GM19372 (cell line): ENCODE results near the gene LRRC3B.
"Not testable (repeated sequence)": the region's sequence is repeated elsewhere in the genome, so short reads cannot be mapped to it uniquely, and the experiment has no call there.

Source experiments
- ATAC-seq: cut with Tn5 transposase; IDR thresholded peaks from one replicate; pipeline ENCODE4 v1.9.1; 2021; ENCODE audit warnings: mild to moderate bottlenecking, low read depth, moderate library complexity; ENCODE audit not compliant: unreplicated experiment

The LRRC3B gene, protein sequence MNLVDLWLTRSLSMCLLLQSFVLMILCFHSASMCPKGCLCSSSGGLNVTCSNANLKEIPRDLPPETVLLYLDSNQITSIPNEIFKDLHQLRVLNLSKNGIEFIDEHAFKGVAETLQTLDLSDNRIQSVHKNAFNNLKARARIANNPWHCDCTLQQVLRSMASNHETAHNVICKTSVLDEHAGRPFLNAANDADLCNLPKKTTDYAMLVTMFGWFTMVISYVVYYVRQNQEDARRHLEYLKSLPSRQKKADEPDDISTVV

DNA sequence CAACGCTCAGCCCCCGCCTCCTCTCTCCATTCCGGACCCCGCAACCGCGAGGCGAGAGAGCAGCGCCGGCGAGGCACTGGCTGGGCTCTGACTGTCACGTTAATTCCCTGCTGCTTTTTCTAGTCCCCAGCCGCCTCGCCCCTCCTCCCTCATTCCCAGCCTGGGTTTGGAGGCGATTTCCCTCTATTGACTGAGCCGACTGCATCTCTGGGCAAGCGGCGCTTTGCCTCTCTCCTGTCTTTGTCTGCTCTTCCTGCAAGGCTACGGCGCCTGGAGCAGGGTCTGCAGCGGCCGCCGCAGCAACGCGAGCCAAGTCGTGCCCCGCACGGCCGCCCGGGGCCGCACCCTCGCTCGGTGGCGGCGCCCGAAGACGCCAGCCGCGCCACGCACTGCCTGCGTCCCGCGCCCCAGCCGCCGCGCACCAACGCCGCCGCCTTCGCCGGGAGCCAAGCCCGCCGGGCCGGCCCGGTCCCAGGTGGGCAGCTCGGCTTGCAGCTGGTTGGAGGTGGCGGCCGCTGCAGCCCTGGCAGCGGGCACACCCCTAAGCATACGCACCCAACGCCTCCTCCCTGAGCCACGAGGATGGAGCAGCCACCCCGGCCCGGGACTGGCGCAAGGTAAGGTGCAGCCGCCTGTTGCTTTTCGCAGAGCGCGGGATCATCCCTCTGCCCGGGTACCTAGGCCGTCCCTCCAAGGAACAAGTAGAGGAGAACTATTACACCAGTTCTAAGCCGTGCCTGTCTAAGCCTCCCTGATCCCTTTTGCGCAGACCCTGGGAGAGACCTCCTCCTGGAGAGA is at the start of gene LRRC3B:
Gene LRRC3B (plus strand): TSS at position 152 of the 798 bp plus-strand sequence. CDS start 86,901 bp downstream, outside the sequence.
- no peak for ATAC-seq

DNA sequence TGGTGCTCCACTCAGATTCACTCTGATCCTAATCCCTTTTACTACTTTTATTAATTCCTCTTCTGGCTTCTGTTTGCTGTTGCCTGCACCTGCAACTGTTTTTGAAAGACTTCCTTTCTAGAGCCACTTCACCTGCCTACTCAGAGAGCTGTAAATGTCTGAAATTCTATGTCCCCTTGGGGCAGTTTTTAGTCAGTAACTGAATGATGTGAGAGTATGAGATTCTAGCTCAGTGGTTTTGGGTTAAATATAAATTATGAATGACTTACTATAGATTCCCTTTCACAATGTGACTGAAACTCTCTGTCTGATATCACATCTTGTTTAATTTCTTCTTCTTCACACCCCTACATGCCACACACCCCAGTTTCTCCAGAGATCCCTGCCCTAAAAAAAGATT is 47.8 kb upstream of the LRRC3B start:
- ATAC-seq: no peak

DNA sequence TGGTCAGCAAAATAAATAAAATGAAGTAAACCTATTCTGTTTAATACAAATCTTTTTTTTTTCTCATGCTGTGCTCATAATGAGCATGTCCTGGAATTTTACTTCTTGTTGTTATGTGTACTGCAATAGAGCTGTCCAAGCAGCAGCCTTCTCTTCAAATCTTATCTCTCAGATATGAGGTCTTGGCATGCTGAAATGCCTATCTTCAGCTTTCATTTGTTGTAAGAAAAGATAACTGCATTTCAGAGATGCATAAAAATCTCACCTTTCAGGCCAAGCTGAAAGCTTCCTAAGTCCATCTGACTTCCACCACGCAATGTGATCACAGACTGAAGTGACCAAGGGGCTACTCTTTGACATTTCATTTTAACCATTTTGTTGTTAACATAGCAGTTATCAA is 43.5 kb upstream of the LRRC3B start:
- ATAC-seq: no peak

DNA sequence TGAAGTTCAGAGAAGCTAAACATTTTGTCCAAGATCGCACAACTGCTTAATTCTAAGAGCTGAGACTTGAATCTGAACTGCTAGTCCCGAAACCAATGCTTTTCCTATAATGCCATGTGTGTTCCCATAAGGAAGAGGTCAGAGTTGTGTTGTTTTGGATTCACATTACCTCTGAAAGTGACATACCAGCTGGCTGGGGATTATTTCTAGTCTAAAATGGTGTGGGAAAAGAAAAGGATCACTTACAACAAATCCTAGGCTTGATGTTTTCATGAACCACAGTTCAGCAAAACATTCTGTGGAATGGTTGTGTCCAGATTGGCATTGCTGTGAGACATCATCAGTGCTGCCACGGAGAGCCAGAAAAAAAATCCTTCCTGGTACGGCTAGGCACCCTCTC is 35.0 kb upstream of the LRRC3B start:
- no peak for ATAC-seq

DNA sequence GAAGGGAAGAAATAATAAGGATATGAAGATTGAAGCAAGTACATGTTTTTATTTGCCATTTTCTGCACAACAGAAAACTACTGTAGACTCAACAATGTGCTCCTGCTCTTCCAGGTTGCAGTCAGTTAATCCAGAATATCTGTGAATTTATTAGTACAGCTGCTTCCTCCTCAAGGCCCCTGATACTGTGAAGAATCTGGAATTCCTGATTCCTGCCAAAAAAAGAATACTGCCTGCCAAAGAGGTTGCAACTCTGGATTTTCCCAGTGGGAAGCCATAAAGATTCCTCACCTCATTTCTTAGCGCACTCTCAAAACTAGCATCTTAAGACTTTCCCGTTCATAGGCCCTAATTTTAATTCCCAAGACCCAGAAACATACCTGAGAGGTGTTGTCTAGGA is 33.6 kb upstream of the LRRC3B start:
- ATAC-seq: no peak

DNA sequence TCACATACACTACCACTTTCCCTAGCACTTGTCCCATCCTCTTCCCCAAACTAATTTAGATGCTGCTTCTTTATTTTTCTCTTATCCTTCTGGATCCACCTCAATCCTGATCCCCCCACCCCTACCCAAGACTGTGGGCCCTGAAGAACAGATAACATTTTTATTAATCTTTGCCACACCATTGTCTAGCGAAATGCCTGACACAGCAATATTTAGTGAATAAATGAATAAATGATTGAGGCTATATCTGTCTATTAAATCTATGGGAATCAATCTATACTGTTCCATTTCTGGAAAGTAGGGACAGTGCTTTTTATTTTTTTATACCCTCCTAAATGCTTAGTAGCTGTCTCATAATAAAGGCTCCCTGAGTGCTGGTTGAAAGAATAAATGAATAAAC is 32.9 kb upstream of the LRRC3B start:
- ATAC-seq: no peak

DNA sequence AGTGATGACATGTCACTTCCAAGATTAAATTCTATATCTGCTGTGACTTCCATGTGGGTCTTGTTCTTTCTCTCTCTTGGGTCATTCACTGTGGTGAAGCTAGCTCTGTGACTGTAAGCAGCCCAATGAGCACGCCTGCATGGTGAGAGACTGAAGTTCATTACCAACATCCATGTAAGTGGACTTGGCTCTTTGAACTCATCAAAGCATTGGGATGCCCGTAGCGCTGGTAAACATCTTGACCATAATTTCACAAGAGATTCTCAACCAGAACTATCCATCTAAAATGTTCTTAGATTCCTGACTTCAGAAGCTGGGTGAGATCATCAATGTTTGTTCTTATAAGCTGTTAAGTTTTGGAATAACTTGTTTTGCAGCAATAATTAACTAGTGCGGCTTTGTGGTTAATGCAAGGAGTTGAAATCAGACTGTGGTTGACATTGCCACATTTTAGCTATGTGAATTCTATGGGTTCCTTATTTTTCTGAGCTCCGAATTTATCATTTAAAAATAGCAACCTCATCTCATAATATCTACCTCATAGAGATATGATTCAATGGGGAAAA is 31.6 kb upstream of the LRRC3B start:
- ATAC-seq: no peak

DNA sequence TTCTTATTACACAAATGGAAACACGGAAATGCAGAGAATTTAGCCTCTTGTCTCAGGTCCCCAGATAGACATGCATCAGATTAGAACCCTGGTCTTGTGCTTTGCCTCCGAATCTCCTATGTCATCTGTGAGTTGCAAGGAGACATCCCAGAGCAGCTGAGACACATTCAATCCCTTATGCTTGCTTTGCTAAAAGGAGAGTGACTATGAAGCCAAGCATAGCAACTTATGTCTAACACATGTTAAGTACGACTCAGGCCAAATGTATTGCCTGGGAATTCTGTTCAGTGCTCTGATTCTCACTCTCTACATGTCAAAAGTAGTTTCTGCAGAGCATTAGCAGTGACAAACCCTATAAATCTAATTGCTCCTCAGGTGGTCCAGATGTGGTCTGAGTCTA is 30.6 kb upstream of the LRRC3B start:
- ATAC-seq: no peak

DNA sequence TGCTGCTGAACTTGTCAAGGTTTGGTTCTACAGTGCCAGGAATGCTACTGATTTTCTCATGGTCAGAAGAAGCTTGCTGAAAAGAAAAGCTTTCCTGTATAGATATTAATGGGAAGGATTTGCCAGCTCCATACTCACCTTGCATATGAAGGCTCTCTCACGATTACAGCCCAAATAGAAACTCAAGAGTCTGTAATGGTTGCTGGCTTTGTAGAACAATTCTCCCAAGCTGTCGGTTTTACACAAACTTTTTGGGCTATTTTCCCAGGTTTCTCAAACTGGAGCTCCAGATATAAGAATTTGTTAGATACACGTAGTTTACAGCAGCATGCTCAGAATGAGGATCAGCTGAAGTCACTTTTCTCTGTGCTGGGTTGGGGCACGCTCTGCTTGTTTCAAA is 30.1 kb upstream of the LRRC3B start:
- no peak for ATAC-seq

DNA sequence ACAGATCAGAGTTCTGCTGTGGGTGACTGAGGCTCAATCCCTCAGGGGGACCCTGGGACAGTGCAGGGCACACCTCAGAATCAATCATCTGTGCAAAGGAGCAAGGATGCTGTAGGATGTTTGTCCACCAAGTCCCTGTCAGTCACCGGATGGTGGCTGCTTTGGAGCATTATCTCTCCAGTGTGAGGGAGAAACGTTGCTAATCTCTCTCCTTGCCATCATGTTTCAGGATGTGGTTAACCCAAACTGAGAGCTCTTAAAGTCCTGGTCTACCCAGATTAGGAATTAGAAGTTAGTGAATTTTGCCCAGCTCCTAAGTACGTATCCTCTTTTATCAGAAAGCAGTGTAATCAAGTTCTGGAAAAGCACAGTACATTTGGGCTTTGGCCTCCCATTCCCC is 26.2 kb upstream of the LRRC3B start:
- ATAC-seq: no peak

DNA sequence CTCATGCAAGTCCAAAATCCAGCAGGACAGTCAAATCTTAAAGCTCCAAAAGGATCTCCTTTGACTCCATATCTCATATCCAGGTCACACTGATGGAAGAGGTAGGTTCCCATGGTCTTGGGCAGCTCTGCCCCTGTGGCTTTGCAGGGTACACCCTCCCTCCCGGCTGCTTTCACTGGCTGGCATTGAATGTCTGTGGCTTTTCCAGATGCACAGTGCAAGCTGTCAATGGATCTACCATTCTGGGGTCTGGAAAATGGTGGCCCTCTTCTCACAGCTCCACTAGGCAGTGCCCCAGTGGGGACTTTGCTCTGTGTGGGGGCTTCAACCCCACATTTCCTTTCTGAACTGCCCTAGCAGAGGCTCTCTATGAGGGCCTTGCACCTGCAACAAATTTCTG is 19.3 kb upstream of the LRRC3B start:
- not testable (repeated sequence) for ATAC-seq

DNA sequence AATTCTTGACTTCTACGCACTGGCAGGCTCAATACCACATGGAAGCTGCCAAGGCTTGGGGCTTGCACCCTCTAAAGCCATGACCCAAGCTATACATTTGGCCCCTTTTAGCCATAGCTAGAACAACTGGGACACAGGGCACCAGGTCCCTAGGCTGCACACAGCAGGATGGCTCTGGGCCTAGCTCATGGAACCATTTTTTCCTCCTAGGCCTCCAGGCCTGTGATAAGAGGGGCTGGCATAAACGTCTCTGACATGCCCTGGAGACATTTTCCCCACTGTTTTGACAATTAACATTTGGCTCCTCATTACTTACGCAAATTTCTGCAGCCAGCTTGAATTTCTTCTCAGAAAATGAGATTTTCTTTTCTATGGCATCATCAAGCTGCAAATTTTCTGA is 18.8 kb upstream of the LRRC3B start:
- ATAC-seq: not testable (repeated sequence)

DNA sequence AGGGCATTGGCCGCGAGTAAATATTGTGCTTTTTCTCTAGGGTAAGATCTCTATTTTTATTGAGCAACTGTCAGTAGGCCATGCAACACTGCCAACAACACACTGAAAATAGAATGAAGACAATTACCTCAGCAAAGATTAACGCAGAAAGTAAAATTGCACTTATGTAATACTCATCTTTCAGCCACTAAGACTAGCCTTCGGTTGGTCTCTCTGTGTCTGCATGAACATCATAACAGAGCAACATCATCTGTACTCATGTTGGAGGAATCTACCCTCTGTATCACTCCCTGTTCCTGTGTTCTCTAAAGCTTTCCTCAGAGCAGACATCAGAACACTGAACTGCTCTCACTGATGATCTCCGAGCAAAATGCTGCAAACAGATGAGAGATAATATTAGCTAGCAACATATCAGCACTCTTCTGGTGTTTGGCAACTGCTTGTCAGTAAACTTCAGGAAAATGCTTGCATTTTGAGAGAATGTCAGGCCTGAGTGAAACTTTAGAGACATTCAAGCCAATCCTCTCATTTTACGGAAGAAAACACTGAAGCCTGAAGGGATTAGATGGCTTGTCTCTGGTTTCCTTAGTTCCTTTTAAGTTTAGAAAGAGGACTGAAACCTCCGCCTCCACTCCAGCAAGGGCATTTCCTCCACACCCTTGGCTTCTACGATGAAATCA is 8.4 kb upstream of the LRRC3B start:
- no peak for ATAC-seq

DNA sequence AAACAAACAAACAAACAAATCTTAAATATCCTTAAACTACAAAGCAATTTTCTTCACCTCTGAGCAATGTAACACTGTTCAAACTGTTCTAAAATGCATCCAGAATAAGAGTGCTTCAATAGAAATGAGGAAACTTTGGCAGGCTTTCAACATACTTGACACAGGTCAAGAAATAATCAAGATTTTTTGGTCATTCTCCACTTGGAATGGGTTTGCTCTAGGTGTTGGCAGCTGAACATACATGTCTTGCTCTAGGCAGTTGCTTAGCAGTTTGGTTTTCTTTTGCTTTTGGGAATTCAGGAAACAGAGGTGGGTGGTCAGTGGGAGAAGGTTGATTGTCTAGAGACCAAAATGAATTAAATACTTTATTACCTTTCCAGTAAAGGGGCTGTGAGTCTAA is 1.4 kb upstream of the LRRC3B start:
- ATAC-seq: no peak

DNA sequence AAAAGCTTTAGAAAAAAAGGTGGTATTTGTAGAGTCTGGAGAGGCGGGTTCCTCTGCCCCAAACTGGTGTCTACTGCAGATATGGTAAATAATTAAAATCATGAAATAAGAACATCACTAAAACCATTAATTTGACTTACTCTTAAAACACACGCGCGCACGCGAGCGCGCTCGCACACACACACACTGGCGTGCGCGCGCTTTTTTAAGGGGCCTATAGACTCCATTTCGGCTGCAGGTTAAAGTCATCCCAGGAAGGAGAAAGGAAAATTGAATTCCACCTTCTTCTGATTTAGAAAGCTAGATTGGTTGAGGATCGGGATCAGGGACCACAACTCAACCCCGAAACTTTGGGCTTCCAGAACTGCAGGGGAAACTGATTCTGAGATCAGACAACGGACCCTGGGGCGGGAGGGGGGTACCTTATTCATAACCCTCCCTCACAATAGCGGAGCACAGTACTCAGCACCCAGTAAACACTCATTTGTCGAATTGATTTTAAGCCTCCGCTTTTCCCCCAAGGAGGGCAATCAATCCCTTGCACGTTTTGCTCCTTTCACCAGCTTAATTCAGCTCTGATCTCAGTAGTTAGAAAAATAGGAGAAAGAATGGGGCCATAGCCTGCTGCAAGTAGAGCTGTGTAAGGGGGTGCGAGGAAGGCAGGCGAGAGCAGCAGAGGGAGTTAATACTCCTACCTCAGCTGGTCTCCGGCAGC is 509 bp upstream of the LRRC3B start:
- no peak for ATAC-seq

DNA sequence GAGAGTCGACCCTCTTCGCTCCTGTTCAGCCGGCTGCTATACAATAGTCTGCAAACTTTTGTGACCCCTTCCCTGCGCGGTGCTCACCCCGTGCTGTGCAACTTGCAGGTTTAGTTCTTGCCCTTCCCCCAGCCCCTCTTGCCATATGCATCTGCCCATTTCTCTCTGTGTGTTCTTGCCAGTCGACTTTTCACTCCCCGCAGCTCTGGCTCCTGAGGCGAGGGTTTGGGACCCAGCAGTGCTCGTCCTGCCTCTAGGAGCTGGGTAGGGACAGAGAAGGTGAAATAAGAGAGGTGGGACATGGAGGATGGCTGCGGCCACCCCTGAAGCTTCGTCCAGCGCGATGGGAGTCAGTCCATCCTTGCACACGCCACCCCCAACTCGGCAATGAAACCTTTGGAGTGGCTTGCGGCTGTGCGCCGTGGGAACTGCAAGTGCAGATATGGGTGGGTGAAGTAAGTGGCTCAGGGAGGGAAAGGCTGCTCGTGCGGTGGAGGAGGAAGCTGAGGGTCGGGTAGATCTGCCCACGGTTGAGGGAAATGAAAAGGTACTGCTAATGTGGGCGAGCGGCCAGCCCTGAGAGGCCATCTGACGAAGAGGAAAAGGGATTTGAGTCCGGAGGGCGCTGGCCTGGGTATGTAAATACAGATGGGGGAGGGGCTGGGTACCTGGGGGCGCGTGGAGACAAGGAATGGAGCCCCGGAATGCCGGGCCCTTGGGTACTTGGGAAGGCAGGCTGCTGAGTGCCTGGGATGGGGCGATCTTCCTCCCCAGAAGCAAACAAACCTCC is 1.0 kb downstream of the LRRC3B start:
- ATAC-seq: no peak

DNA sequence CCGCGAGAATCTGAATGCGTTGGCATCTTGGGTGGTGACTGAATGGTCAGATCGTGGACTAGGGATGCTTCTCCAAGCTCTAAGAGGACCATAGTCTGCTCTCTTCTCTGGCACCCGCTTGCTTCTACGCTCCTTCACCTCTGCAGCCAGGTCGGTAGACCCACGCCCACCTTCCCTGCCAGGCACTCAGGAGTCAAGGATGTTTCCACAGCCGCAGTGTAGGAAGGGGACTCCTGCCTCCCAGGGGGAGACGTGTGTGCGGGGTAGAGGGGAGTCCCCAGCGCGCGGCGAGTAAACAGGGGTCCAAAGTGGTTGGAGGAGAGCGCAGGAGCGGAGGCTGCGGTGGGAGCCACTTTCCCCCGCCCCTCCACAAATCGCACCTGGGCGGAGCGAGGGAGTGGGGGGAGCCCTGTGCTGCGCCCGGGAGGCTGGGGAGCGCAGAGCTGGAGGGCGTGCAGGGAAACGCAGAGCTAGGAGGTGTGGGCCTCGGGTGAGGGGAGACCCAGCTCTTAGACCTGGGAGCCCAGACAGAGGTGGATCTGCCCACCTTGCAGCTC is 1.7 kb downstream of the LRRC3B start:
- ATAC-seq: no peak

DNA sequence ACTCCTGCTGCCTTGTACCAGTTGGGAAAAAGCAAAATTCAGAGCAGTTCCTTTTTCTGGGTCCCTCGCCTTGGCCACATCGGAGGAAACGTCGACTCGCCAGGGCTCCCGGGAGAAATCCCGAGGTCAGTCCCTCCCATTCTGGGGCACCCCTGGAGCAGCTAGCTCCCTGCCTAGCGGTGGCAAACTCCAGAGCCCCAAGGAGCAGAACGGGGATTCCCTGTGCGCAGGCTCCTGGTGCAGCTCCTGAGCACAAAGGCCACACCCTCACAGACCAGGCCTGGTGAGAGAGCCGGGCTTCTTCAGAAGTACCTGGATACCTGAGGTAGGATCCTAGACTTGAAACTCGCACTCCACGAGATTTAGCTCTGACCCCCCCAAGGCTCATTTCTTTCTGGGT is 2.6 kb downstream of the LRRC3B start:
- no peak for ATAC-seq

DNA sequence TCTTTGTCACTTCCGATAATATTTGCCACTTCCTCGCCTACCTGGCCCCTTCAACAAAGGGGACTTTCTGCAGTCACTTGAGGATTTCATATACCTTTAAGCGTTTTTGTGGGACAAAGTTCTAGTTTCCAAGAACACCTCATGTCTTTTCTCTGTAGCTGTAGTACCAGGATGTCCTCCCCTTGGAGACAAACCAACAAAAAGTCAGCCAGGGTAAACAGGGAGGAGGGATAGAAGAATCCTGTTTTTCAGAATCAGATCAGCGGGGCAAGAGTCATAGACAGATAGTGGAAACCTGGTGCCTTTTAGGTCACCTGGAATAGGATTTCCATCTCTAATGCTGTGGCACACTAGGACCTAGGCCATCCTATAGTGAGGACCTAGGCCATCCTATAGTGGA is 4.5 kb downstream of the LRRC3B start:
- ATAC-seq: no peak

DNA sequence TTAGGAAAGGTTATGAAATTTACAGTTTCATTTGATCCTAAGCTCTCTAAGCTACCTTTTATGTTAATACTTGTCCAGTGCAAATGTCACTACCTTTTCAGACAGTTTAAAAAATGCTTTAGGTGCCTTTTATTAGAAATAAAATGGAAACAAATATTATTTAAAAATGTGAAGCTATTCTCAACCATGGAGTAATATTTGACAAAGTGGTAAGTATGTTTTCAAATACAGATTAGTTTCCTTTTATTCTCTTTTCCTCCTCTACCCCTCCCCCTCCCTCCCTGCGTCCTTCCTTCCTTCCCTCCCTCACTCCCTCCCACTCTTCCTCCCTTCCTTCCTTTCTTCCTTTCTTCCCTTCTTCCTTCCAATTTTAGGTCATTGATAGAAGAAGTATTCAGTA is 6.3 kb downstream of the LRRC3B start:
- no peak for ATAC-seq
